HG02852 (cell line): ENCODE results near the gene RUFY3.
"Not testable (repeated sequence)": the region's sequence is repeated elsewhere in the genome, so short reads cannot be mapped to it uniquely, and the experiment has no call there.

ENCODE experiments used
- ATAC-seq: cut with Tn5 transposase; IDR thresholded peaks from one replicate; pipeline ENCODE4 v1.9.1; 2021; ENCODE audit warnings: mild to moderate bottlenecking, moderate library complexity; ENCODE audit not compliant: unreplicated experiment

The RUFY3 gene

GRCh38 chr4:70721747-70722146 lies at the start of gene RUFY3:
Gene RUFY3 (plus strand): TSS chr4:70721964. CDS start chr4:70722574, 610 bp downstream.
- no peak for ATAC-seq

GRCh38 chr4:70674191-70674590 lies 47.6 kb upstream of the RUFY3 start:
- no peak for ATAC-seq

DNA sequence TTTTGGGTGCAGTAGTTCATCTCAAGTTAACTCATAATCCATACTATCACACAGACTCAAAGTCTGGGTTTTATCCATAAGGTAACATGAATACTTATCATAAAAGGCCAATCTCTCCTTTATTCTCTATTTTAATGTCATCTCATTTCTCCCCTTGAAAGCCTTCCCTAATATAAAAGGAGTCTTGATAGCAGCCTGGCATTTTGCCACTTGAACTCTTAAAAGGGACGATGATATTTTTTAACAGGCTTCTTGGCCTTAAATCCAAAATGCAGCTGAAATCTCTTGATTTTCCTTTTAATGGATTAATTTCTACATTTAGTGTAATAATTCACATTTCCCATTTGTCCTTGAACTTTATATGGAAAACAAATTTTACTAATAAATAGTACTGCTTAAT lies 47.0 kb upstream of the RUFY3 start:
- ATAC-seq, result no peak

GRCh38 chr4:70676554-70677090 lies 45.1 kb upstream of the RUFY3 start:
- ATAC-seq, result no peak

DNA sequence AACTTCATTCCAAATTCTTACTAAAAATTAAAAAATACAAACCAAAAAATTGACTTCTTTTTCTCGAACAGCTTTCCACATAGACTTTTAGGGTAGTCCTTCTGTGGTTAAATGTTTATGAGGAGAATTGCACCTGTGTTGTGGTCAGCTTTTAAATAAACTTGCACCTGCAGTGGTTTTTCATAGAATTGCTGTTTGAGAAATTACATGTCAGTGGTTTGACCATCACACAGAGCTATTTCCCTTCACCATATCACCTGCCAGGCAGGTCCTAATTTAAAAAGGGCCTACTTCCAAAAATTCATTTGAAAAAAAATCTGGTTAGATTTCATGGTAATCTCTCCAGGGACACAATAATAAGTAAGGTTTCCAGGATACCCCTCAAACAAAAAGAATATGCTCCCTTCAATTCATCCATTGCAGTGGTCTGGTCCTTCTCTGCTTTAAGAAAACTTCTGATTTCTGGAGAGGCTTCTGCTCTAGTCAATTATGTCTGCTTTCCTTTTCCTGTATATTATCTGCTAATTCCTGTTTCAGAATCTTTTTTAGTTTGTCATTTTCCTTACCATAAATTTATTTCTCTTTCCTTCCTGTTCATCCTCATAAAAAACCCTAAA lies 43.3 kb upstream of the RUFY3 start:
- peak; percentile 85 for ATAC-seq

DNA sequence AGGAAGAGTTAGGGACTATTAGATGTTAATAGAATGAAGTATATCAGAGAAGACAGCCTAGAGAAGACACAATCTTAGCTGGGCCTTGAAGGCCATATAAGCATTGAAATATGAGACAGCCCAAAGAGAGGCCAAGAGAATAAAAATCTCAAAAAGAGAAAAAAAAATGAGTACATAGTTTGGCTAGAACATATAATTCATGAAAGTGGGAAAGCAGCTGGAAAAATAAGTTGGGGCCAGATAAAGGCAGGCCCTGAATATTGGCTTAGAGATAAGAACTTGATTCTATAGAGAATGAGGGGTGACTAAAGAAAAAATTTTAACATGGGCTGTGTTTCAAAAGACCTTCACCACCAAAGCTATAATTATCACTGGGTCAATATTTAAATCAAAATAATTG lies 40.8 kb upstream of the RUFY3 start:
- ATAC-seq, result no peak

- peak; percentile 42 for ATAC-seq
Measured at GRCh38 chr4:70681704-70682103, 40.1 kb upstream of the RUFY3 start.

DNA sequence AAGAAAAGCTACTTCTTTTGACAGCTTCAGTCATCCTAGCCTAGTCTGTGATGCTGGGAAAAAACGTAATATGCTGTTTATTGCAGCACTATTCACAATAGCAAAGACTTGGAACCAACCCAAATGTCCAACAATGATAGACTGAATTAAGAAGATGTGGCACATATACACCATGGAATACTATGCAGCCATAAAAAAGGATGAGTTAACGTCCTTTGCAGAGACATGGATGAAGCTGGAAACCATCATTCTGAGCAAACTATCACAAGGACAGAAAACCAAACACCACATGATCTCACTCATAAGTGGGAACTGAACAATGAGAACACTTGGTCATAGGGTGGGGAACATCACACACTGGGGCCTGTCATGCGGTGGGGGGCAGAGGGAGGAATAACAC lies 39.6 kb upstream of the RUFY3 start:
- not testable (repeated sequence) for ATAC-seq

DNA sequence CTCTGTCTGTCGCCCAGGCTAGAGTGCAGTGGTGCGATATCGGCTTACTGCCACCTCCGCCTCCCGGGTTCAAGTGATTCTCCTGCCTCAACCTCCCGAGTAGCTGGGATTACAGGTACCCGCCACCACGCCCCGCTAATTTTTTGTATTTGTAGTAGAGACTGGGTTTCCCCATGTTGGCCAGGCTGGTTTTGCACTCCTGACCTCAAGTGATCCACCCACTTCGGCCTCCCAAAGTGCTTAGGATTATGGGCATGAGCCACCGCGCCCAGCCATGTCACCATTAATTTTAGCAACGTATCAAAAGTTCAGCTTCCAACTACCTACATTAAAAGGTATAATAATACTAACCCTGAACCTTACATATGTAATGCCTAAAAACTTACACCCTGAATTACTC lies 34.4 kb upstream of the RUFY3 start:
- ATAC-seq, result no peak

GRCh38 chr4:70687821-70688794 lies 33.7 kb upstream of the RUFY3 start, which contains the start of gene UTP3:
Gene UTP3 (plus strand): TSS chr4:70688532. CDS start chr4:70688678, 146 bp downstream.
- peak; percentile 93 for ATAC-seq

DNA sequence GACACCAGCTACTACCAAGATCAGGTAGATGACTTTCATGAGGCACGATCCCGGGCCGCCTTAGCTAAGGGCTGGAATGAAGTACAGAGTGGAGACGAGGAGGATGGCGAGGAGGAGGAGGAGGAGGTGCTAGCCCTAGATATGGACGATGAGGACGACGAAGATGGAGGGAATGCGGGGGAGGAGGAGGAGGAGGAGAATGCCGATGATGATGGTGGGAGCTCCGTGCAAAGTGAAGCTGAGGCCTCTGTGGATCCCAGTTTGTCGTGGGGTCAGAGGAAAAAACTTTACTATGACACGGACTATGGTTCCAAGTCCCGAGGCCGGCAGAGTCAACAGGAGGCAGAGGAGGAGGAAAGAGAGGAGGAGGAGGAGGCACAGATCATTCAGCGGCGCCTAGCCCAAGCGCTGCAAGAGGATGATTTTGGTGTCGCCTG lies 33.0 kb upstream of the RUFY3 start:
- peak; percentile 3 for ATAC-seq

DNA sequence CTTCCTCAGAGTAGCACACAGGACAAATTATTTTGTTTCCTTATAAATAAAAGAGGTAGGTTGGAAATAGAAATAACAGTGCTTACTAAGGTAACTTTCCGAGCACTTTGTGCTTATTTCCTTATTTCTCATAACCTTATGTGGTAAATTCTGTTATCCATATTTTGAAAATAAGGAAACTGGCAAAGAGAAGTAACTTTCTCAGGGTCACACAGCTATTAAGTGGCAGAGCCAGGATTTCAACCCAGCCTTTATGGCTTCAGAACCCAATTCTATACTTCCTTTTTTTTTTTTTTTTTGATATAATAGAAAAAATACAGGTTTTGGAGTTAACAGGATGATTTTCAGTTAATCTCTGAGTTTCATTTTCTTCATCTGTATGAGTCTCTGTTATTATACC lies 30.1 kb upstream of the RUFY3 start:
- no peak for ATAC-seq

- not testable (repeated sequence) for ATAC-seq
Measured at GRCh38 chr4:70694633-70695032, 27.1 kb upstream of the RUFY3 start.

DNA sequence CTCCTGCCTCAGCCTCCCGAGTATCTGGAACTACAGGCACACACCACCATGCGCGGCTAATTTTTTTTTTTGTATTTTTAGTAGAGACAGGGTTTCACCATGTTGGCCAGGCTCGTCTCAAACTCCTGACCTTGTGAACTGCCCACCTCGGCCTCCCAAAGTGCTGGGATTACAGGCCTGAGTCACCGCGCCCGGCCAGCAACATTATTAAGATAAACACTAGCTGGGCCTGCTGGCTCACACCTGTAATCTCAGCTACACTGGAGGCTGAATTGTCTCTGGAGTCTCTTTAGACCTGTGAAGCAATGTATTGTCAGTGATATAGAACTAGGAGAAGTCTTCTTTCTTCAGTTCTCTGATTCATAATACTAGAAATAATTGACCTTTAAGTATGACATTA lies 23.3 kb upstream of the RUFY3 start:
- ATAC-seq, result not testable (repeated sequence)

DNA sequence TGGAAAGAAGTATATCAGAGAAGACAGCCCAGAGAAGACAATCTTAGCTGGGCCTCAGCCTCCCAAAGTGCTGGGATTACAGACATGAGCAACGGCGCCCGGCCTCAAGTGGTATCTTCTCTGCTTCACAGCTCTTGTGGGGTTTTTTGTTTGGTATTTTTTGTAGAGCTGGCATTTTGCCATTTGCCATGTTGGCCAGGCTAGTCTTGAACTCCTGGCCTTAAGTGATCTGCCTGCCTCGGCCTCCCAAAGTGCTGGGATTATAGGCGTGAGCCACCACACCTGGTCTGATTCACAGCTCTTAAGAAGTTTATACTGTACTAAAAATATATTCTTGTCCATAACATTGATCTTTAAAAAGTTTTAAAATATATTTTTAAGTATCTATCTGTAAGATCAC lies 21.1 kb upstream of the RUFY3 start:
- ATAC-seq, result no peak

DNA sequence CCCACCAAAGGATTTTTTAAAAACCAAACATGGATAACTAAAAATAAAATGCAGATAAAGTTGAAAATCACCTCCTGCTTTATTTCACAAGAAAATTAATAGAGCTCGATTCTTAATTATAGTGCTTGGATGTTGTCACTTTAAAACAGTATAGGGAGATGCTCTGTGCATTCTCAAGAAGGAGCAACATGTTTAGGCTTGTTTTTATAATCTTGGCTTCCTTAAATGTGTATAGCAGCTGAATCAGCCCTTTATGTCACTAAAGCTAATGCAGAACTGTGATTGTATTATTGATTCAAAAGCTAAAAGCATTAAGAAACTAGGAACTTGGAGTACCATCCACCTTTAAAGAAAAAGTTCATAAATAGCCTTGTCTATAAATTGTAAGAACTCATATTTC lies 20.5 kb upstream of the RUFY3 start:
- no peak for ATAC-seq

- ATAC-seq, result not testable (repeated sequence)
Measured at GRCh38 chr4:70702592-70702991, 19.2 kb upstream of the RUFY3 start.

- no peak for ATAC-seq
Measured at GRCh38 chr4:70703619-70704214, 18.0 kb upstream of the RUFY3 start.

- peak; percentile 60 for ATAC-seq
Measured at GRCh38 chr4:70704215-70704930, 17.4 kb upstream of the RUFY3 start.

DNA sequence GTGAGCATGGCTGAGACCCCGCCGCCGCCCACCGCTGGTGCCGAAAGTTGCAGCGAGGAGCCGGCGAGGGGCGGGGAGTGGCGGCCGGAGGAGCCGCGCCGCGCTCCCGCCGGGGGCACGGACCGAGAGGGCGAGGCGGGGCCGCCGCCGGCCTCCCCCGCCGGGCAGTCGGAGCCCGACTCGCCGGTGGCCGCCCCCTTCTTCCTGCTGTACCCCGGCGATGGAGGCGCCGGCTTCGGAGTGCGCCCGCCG lies 16.9 kb upstream of the RUFY3 start:
- peak; percentile 41 for ATAC-seq
